ENCODE data around the gene ATP6AP2.
"Not testable (repeated sequence)": the region's sequence is repeated elsewhere in the genome, so short reads cannot be mapped to it uniquely, and the experiment has no call there.

The ATP6AP2 gene

GRCh38 chrX:40576291-40576690, 4.5 kb upstream of the ATP6AP2 start:
- no peak for DNase-seq

GRCh38 chrX:40578039-40578695, 2.6 kb upstream of the ATP6AP2 start:
- DNase-seq: no peak

GRCh38 chrX:40579141-40579540, 1.6 kb upstream of the ATP6AP2 start:
- DNase-seq: no peak

- peak in 1 of 5 experiments; percentile 11 for DNase-seq
Measured at GRCh38 chrX:40579900-40580536, 752 bp upstream of the ATP6AP2 start.

- DNase-seq: peak in 2 of 5 experiments; percentile 9 to 50
Measured at GRCh38 chrX:40581336-40581920, 658 bp downstream of the ATP6AP2 start.

- not testable (repeated sequence) for DNase-seq
Measured at GRCh38 chrX:40582178-40582577, 1.4 kb downstream of the ATP6AP2 start.

DNA sequence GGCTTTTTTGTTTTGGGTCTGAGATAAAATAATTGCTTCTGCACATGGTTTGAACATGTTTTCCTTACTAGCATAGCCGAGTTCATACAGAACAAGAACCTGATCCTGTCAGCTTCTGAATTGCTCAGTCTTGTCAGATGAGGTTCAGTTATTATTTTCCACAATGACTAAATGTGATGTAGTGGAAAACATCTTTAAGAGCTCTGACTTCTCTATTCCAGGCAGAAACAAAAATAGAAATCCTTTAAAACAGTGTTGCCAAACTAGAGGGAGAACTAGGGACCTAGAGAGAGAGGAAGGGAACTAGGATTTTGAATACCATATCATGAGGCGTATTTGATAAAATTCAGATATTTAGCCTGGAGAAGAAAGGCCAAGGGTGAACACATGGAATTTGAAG, 2.0 kb downstream of the ATP6AP2 start:
- no peak for DNase-seq

DNA sequence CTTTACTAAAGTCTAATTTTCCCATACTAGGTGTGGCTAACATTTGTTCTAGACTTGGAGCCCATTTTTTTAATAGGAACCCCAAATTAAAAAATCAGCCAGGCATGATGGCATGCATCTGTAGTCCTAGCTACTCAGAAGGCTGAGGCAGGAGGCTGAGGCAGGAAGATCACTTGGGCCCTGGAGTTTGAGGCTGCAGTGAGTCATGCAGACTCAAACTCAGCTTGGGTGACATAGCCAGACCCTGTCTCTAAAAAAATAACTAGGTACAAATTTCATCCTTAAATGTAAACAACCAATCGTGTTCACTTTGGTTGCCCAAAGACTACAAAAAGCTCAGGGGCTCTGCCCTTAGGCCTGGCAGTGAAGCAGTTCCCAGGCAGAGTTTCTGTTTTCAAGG, 6.9 kb downstream of the ATP6AP2 start:
- not testable (repeated sequence) for DNase-seq

GRCh38 chrX:40589616-40590321, 9.0 kb downstream of the ATP6AP2 start:
- peak in 1 of 5 experiments; percentile 66 for DNase-seq

DNA sequence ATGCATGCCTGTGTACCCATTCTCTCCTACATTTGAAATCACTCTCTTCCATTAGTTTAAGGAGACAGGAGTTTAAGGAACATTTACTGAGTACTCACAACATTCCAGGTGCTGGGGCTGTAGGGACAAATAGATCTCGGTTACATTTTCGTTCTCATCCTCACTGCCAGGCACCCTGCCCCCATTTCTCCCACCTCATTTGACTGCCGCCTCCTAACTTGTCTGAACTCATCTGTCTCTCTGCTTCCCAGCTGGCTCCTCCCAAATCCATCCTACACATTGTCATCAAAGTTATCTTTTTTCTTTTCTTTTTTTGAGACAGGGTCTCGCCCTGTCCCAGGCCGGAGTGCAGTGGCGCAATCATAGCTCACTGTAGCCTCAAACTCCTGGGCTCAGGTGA, 22.7 kb downstream of the ATP6AP2 start:
- DNase-seq: no peak

DNA sequence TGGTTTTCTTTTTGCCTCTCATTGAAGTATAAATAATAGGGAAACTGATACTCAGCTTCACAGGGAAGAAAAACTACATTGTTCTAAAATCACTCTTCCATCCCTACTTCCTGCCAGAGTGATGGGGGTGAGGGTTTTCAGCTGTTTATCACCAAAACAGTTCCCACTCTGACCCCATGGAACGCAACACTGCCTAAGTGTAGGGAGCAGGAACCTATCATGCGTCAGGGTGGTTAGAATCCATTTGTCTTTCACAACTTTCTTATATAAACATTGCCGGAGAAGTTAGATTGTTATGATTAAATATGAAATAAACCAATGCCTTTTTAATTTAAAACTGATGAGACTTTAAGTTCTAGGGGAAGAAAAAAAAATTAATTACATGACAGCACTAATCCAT, 26.6 kb downstream of the ATP6AP2 start:
- no peak for DNase-seq

GRCh38 chrX:40612511-40612910, 31.7 kb downstream of the ATP6AP2 start:
- no peak for DNase-seq

- DNase-seq: no peak
Measured at GRCh38 chrX:40615976-40616375, 35.2 kb downstream of the ATP6AP2 start.

DNA sequence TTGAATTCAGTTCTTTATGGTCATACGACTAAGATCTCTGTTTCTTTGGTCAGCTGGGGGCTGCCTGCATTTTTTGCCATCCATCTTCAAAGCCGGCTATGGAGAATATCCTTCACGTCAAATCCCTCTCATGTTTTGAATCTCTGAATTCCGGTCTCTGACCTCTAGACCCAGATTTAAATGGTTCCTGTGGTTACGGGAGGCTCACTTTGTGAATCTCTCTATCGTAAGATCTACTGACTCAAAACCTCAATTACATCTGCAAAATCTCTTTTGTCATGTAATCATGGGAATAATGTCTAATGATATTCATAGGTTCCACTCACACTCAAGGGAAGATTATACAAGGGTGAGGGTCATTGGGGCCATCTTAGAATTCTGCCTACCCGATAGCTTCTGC, 36.8 kb downstream of the ATP6AP2 start:
- no peak for DNase-seq

DNA sequence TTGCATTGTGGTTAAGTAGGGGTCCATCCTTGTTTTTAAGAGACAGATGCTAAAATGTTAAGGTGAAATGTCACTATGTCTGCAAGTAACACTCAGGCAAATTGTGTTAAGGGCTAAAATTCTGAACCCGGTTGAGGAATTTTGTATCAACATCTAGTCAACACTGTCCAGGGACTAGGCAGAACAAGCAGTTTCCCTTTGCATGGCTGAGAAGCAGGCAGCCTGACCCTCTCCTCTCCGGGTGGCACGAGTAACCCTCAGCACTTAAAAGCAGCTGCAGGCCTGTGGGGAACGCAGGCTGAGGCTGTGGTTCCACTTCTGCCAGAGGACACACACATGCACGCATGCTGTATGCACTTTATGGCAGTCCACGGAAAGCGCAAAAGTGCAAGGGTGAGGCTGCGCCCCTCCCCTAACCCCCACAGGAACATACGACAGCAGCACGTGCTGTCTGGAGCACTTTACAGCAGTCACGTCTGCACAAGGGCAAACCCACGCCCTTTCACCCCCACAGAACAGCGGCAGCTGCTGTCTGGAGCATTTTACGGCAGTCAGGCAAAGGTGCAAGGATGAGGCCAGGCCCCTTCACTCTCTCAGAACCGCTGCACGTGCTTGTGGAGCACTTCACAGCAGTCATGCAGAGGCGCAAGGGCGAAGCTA, 41.8 kb downstream of the ATP6AP2 start:
- no peak for DNase-seq

- DNase-seq: no peak
Measured at GRCh38 chrX:40623139-40623536, 42.4 kb downstream of the ATP6AP2 start, which contains the start of gene MPC1L. TSS of gene MPC1L (plus strand) at chrX:40623428. CDS start at chrX:40623566, 138 bp downstream.

- no peak for DNase-seq
Measured at GRCh38 chrX:40623665-40624064, 42.9 kb downstream of the ATP6AP2 start.

GRCh38 chrX:40625294-40625693, 44.5 kb downstream of the ATP6AP2 start:
- DNase-seq: no peak

DNA sequence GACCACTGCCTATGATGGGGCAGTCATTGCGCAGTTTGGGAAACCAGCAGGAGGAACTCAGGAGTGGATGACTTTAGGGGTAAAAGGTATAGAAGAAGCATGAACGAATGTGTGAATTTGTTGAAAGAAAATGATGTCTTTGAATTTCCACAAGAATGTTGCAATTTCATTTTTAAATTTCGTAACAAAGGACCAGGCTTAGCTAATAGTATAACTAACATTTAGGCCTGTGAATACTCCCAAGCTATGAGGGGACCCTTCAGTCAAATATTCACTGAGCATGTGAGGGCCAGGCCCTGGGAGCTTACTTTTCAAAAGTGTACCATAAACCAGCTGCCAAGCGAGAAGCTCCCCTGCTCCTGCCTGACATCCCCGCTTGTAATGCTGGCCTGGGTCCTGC, 47.7 kb downstream of the ATP6AP2 start:
- DNase-seq: no peak

DNA sequence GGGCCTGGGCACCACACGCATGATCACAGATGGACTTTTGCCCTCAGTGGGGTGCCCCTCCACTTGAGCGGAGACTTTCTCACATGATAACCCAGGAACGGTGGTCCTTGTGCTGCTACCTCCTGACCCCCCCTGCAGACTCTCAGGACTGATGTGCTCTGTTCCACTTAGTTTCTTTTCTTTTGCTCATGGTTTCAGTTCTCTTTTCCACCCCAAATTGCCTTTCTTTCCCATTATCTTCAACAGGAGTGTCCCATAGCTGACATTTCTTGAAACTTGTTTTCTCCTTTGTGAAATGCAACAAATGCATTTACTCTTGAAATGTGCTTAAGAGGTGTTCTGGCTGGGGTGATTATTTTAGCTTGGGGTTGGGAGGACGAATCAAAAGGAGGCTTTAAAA, 51.4 kb downstream of the ATP6AP2 start:
- DNase-seq: no peak

DNA sequence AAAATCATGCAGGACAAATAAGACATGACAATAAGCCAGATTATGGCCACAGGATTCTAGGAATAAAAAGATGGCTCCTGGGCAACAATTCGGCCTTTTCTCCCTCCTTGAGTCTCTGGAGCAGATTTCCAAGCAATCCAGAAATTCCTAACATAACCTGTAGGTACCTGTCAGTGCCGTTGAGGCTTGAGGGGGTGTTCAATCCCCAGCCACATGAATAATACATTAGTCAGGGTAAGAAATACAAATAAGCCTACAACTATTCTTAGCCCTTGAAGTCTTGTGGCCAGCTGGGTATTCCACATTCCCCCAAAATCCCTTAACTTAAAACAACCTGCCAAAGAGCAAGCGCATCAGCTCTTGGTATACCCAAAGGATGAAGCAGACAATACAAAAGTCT, 56.9 kb downstream of the ATP6AP2 start:
- no peak for DNase-seq

GRCh38 chrX:40644176-40644575, 63.4 kb downstream of the ATP6AP2 start:
- no peak for DNase-seq

DNA sequence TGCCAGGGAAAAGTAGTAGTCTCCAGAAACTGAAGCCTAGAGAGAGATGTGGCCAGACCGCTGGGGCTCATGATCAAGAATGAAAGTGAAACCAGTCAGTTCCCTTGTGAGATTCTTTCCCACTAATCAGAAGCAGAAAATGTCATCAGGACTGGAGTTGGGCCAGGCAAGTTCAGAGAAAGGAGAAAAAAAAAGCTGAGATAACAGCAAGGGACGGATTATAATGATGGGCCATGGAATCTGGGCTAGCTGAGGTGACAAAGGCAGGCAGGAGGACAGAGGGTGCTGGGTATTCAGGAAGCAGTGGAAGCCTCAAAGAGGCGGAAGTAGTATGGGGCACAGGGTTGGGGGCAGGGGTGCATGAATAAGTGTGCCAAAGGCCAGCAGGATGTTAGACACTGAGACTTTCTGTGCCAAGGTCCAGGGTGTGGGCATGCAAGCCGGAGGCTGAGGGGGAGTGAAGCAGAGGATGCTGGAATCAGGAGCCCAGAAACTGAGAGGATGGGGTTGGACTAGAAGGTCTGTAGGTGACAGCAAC, 64.1 kb downstream of the ATP6AP2 start:
- DNase-seq: peak in 4 of 5 experiments; percentile 1 to 80 (median 40)

All from T-helper 2 cell (primary cell).